Erythroblast (primary cell): ENCODE measurements around the gene INSYN2A.

Source experiments
- GATA1 ChIP-seq: IDR thresholded peaks from 2 replicates; pipeline ENCODE4 v1.6.1; 2011; ENCODE audit warnings: low read depth, mild to moderate bottlenecking, control low read depth, low read length, moderate library complexity
- POLR2A ChIP-seq: IDR thresholded peaks from 2 replicates; pipeline ENCODE4 v1.6.1; 2011; ENCODE audit warnings: mild to moderate bottlenecking, low read length

DNA sequence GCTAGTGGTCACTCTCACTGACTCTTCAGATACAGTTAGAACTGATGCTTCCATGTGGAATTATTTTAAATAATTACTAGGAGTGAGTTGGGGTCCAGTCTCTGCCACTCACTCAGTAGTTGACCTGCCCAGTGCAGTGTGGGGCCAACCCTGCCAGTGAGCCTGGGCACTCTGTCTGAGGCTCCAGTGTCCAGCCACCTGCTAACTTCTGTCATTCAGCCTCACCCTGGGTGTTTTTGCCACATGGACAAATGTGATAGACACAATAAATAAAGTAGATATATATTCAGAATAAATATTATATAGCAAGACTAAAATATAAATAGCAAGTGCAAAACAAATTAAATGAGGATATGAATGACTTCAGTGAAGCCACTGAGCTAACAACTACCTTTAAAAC, 7.2 kb downstream of the INSYN2A start:
- TF ChIP-seq POLR2A, result no peak
- no peak for TF ChIP-seq GATA1
